GM18526 (cell line): ENCODE results near the gene DNAI2.

ENCODE experiments used
- POLR2A ChIP-seq: IDR thresholded peaks from 3 replicates; pipeline ENCODE4 v1.6.1; 2011; ENCODE audit not compliant: insufficient read length; ENCODE audit errors: extremely low read depth

Gene DNAI2

GRCh38 chr17:74356646-74357465 lies 82.8 kb downstream of the DNAI2 start:
- TF ChIP-seq POLR2A: no peak

DNA sequence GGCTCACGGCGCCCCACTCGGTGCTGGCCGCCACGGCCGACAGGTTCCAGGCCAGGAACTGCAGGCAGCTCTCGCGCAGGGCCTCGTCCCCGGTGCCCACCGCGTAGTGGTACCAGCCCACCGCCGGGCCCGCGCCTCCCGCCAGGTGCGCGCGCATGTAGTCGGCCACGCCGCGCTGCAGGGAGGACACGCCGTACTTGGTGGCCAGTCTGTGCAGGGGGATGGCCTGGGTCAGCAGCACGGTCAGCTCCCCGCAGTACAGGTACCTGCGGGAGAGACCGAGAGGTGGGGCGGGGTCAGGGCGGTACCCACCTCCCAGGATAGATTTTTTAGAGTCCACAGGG lies 83.4 kb downstream of the DNAI2 start:
- no peak for TF ChIP-seq POLR2A

- no peak for TF ChIP-seq POLR2A
Measured at GRCh38 chr17:74358697-74359096, 84.7 kb downstream of the DNAI2 start.

GRCh38 chr17:74359916-74360315 lies 85.9 kb downstream of the DNAI2 start:
- no peak for TF ChIP-seq POLR2A

- no peak for TF ChIP-seq POLR2A
Measured at GRCh38 chr17:74360899-74361229, 86.8 kb downstream of the DNAI2 start.

DNA sequence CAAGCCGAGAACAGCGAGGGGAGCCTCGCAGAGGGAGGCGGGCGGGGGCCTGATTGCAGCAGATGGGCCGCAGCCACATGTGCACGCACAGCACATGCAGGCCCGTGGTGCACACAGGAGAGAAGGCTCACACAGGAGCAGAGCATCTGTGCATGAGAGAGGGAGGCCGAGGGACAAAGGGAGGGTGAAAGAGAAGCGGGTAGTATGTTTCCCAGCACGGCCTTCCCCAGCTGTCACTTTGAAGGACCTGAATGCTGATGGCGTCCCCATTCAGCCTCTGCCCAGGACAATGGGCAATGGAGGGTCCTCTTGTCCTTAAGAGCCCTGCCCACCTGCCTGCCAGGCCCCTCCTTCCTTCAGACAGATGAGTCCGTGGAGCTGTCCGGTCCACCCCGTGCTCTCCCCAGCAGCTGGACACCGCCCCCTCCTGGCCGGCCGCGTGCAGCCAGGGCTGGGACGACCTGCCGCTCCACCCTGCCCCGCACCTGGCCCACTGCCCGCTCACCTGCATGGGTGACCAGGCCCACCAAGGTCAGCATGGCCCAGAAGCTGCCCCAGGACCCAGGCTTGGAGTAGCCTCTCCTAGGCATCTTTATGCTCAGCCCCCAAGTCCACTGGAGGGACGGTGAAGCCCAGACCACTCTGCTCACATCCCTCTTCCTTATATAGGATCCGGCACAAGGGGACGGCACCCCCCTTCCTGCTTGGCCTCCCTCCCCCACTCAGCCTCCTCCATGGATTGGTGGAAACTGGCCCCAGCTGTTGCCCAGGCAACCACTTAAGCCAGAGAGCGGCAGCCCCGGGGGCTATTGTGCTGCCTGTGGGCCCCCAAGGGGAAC lies 87.4 kb downstream of the DNAI2 start, which contains the start of gene BTBD17:
BTBD17 (minus strand) TSS at position 639 of the 839 bp plus-strand sequence; CDS start at position 590, 49 bp downstream.
- TF ChIP-seq POLR2A: no peak

- no peak for TF ChIP-seq POLR2A
Measured at GRCh38 chr17:74362069-74362405, 88.0 kb downstream of the DNAI2 start.

DNA sequence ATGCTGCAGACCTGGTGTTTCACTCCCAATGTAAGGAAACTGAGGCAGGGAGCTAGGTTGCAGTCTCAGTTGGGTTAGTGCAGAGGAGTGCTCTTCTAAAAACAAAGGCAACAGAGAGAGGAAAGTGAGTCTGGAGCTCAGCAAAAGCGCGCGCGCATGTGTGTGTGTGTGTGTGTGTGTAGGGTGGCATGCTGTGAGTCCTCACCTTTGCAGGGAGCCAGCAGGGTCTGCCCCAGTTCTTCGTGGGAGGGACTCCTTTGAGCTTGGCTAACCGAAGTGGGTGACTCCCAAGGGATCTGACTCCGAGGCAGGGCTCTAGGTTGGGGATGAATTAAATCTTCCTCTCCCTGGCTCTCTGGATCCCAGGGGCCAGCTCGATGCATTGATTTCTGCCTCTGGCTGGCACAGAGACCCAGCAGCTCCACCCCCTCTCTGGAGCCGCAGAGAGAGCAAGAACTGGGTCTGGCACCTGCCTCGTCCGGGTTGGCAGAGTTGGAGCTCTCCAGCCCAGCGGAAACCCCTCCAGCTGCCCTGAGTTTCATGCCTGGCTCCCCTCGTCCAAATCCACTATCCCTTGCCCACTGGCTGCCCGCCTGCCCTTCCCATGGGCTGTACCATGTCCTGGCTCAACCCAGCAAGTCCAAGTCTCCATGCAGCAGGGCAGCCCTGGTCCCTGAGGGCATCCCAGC lies 88.9 kb downstream of the DNAI2 start:
- no peak for TF ChIP-seq POLR2A
